ENCODE data around the gene CD320. TPM values are rescaled to one million over a fixed set of nuclear protein-coding genes. Genes with fewer than 3 reads are reported as not detected.

The CD320 gene
- total RNA-seq, 1 experiment from 2014 or later, result 53.1 TPM

- no peak for DNase-seq (ENCODE audit: low spot score)
These were observed 52.6 kb downstream of the CD320 start for GRCh38 chr19:8255426-8256125.

- DNase-seq (ENCODE audit: low spot score), result no peak
These were observed 53.7 kb downstream of the CD320 start for GRCh38 chr19:8254286-8255001.

- no peak for DNase-seq (ENCODE audit: low spot score)
These were observed 54.5 kb downstream of the CD320 start for GRCh38 chr19:8253678-8254077.

- peak; percentile 69 for DNase-seq (ENCODE audit: low spot score)
These were observed 55.1 kb downstream of the CD320 start for GRCh38 chr19:8252922-8253589.

Other genes with a start within 250 kb of the CD320 start
- 0.62 TPM in 1 of 2 replicates, not detected in the other for gene FBN3, start 158.8 kb downstream of the CD320 start, total RNA-seq (2014; rRNA removed; shearing (Covaris generic))
- 18.3 and 19.7 TPM in 2 replicates for gene CERS4, start 99.0 kb downstream of the CD320 start, total RNA-seq (2014; rRNA removed; shearing (Covaris generic))
- gene NDUFA7, start 13.0 kb upstream of the CD320 start, total RNA-seq (2014; rRNA removed; shearing (Covaris generic)), result 31.8 and 71.4 TPM in 2 replicates
- 193 and 479 TPM in 2 replicates for gene RPS28, start 13.1 kb upstream of the CD320 start, total RNA-seq (2014; rRNA removed; shearing (Covaris generic))
- gene KANK3, start 34.9 kb upstream of the CD320 start, total RNA-seq (2014; rRNA removed; shearing (Covaris generic)), result 1.0 and 1.2 TPM in 2 replicates
- gene ANGPTL4, start 55.8 kb upstream of the CD320 start, total RNA-seq (2014; rRNA removed; shearing (Covaris generic)), result not detected in 2 replicates
- 3.1 and 8.0 TPM in 2 replicates for gene RAB11B, start 82.0 kb upstream of the CD320 start, total RNA-seq (2014; rRNA removed; shearing (Covaris generic))
- 53.3 and 80.8 TPM in 2 replicates for gene MARCHF2, start 104.9 kb upstream of the CD320 start, total RNA-seq (2014; rRNA removed; shearing (Covaris generic))
- gene HNRNPM, start 136.6 kb upstream of the CD320 start, total RNA-seq (2014; rRNA removed; shearing (Covaris generic)), result 97.9 and 102 TPM in 2 replicates
- gene PRAM1, start 194.3 kb upstream of the CD320 start, total RNA-seq (2014; rRNA removed; shearing (Covaris generic)), result not detected in 2 replicates
- gene ZNF414, start 205.8 kb upstream of the CD320 start, total RNA-seq (2014; rRNA removed; shearing (Covaris generic)), result 3.4 and 17.7 TPM in 2 replicates

All from A172 (cell line).